Ammon's horn (tissue), 1 donor: ENCODE measurements around the gene PRKCE.

Experiments used
- DNase-seq: peaks from one replicate; pipeline ENCODE4 v3.0.0-alpha.2; 2016; ENCODE audit warnings: low spot score

PRKCE gene

GRCh38 chr2:45992021-45992740 lies 340.7 kb downstream of the PRKCE start:
- no peak for DNase-seq

- no peak for DNase-seq
Measured at GRCh38 chr2:45992741-45993475, 341.4 kb downstream of the PRKCE start.

- peak; percentile 84 for DNase-seq
Measured at GRCh38 chr2:45993476-45993991, 342.1 kb downstream of the PRKCE start.

GRCh38 chr2:45994060-45994459 lies 342.6 kb downstream of the PRKCE start:
- DNase-seq, result no peak

GRCh38 chr2:46000660-46001059 lies 349.2 kb downstream of the PRKCE start:
- no peak for DNase-seq

- no peak for DNase-seq
Measured at GRCh38 chr2:46001290-46001689, 349.8 kb downstream of the PRKCE start.

GRCh38 chr2:46001741-46002506 lies 350.4 kb downstream of the PRKCE start:
- no peak for DNase-seq

GRCh38 chr2:46002507-46002883 lies 351.0 kb downstream of the PRKCE start:
- no peak for DNase-seq

- no peak for DNase-seq
Measured at GRCh38 chr2:46002947-46003346, 351.5 kb downstream of the PRKCE start.

GRCh38 chr2:46003903-46004473 lies 352.5 kb downstream of the PRKCE start:
- no peak for DNase-seq

GRCh38 chr2:46006473-46007025 lies 355.1 kb downstream of the PRKCE start:
- DNase-seq, result no peak

GRCh38 chr2:46007412-46007811 lies 355.9 kb downstream of the PRKCE start:
- no peak for DNase-seq

GRCh38 chr2:46008091-46008870 lies 356.8 kb downstream of the PRKCE start:
- DNase-seq, result no peak

- DNase-seq, result no peak
Measured at GRCh38 chr2:46009315-46009714, 357.8 kb downstream of the PRKCE start.

- DNase-seq, result no peak
Measured at GRCh38 chr2:46009772-46010171, 358.3 kb downstream of the PRKCE start.

GRCh38 chr2:46010223-46010924 lies 358.9 kb downstream of the PRKCE start:
- DNase-seq, result no peak

GRCh38 chr2:46010925-46011490 lies 359.5 kb downstream of the PRKCE start:
- peak; percentile 48 for DNase-seq

GRCh38 chr2:46012618-46013240 lies 361.3 kb downstream of the PRKCE start:
- no peak for DNase-seq

- DNase-seq, result no peak
Measured at GRCh38 chr2:46013726-46014125, 362.3 kb downstream of the PRKCE start.
